HepG2 (cell line): ENCODE results near the gene CLEC20A. TPM values are rescaled to one million over a fixed set of nuclear protein-coding genes. Genes with fewer than 3 reads are reported as not detected.

Experiments used
- AGO2 ChIP-seq: fragments of 200-400 bp; formaldehyde crosslinking; optimal IDR thresholded peaks from 2 replicates; pipeline ENCODE3; 2017; ENCODE audit warnings: mild to moderate bottlenecking, low read depth, low read length, moderate library complexity
- CREM ChIP-seq, 2 experiments: sonication (generic) in 1 of 2; formaldehyde crosslinking in 1 of 2; IDR thresholded peaks; 2 replicates each; pipeline versions ENCODE4 v1.4.0 to v1.6.1; 2016 to 2020; ENCODE audit warnings: antibody characterized with exemption in 1 of 2, mild to moderate bottlenecking in 1 of 2, missing genetic modification reagents in 1 of 2
- EHMT2 ChIP-seq: fragments of 200-600 bp; sonication (generic); IDR thresholded peaks from 2 replicates; pipeline ENCODE4 v1.7.0; 2017; ENCODE audit warnings: antibody characterized with exemption, low read depth, low read length, borderline replicate concordance
- ETV5 ChIP-seq: IDR thresholded peaks from 2 replicates; pipeline ENCODE4 v1.6.1; 2018; ENCODE audit warnings: missing biosample characterization, missing genetic modification reagents, inconsistent platforms, borderline replicate concordance
- HIVEP1 ChIP-seq: sonication (generic); formaldehyde crosslinking; IDR thresholded peaks from 2 replicates; pipeline ENCODE4 v1.4.0; 2020; ENCODE audit warnings: mild to moderate bottlenecking, missing genetic modification reagents
- HNRNPK ChIP-seq: fragments of 200-400 bp; formaldehyde crosslinking; IDR thresholded peaks from 2 replicates; pipeline ENCODE4 v1.6.1; 2018; ENCODE audit warnings: low read length, low read depth, moderate library complexity, mild to moderate bottlenecking; ENCODE audit not compliant: poor library complexity, severe bottlenecking
- KDM2A ChIP-seq: sonication (generic); formaldehyde crosslinking; IDR thresholded peaks from 2 replicates; pipeline ENCODE4 v1.4.0; 2020; ENCODE audit warnings: low read depth, missing genetic modification reagents, borderline replicate concordance
- MTF2 ChIP-seq: sonication (generic); formaldehyde crosslinking; IDR thresholded peaks from 2 replicates; pipeline ENCODE4 v1.5.0; 2020; ENCODE audit warnings: missing genetic modification reagents, borderline replicate concordance
- NR2F2 ChIP-seq: IDR thresholded peaks from 2 replicates; pipeline ENCODE4 v1.6.1; 2012; ENCODE audit warnings: low read depth, inconsistent platforms, borderline replicate concordance
- NR2F6 ChIP-seq, 2 experiments: IDR thresholded peaks; 2 replicates each; pipeline ENCODE4 v1.6.1; 2016; ENCODE audit warnings: antibody characterized with exemption in 1 of 2, mild to moderate bottlenecking in 1 of 2
- RCOR2 ChIP-seq: IDR thresholded peaks from 2 replicates; pipeline ENCODE4 v1.6.1; 2016; ENCODE audit warnings: missing biosample characterization, missing genetic modification reagents
- SALL1 ChIP-seq: sonication (generic); formaldehyde crosslinking; IDR thresholded peaks from 2 replicates; pipeline ENCODE4 v1.8.0; 2022; ENCODE audit warnings: mild to moderate bottlenecking, missing genetic modification reagents
- ZFAT ChIP-seq: sonication (generic); formaldehyde crosslinking; conservative IDR thresholded peaks from 2 replicates; pipeline ENCODE4 v1.8.1; 2023; ENCODE audit warnings: missing genetic modification reagents, inconsistent platforms
- ZNF335 ChIP-seq: sonication (generic); formaldehyde crosslinking; IDR thresholded peaks from 2 replicates; pipeline ENCODE4 v1.4.0; 2020; ENCODE audit warnings: missing genetic modification reagents
- ZNF441 ChIP-seq: sonication (generic); formaldehyde crosslinking; IDR thresholded peaks from 2 replicates; pipeline ENCODE4 v1.7.0; 2021; ENCODE audit warnings: missing genetic modification reagents, borderline replicate concordance
- ZNF546 ChIP-seq: sonication (generic); formaldehyde crosslinking; conservative IDR thresholded peaks from 2 replicates; pipeline ENCODE4 v1.8.1; 2023; ENCODE audit warnings: mild to moderate bottlenecking, missing genetic modification reagents
- ZNF674 ChIP-seq: sonication (generic); formaldehyde crosslinking; IDR thresholded peaks from 2 replicates; pipeline ENCODE4 v1.5.0; 2020; ENCODE audit warnings: low read depth, mild to moderate bottlenecking, missing genetic modification reagents
- ZNF720 ChIP-seq: sonication (generic); formaldehyde crosslinking; IDR thresholded peaks from 2 replicates; pipeline ENCODE4 v1.4.0; 2020; ENCODE audit warnings: missing genetic modification reagents
- ZNF746 ChIP-seq: sonication (generic); formaldehyde crosslinking; IDR thresholded peaks from 2 replicates; pipeline ENCODE4 v1.8.0; 2022; ENCODE audit warnings: mild to moderate bottlenecking, missing genetic modification reagents
- ZNF790 ChIP-seq: sonication (generic); formaldehyde crosslinking; IDR thresholded peaks from 2 replicates; pipeline ENCODE4 v1.8.0; 2022; ENCODE audit warnings: missing genetic modification reagents, mild to moderate bottlenecking, borderline replicate concordance
- ZSCAN9 ChIP-seq: IDR thresholded peaks from 2 replicates; pipeline ENCODE4 v1.6.1; 2016; ENCODE audit warnings: borderline replicate concordance
- polyA plus RNA-seq, 8 experiments: library from polyadenylated mRNA; depleted of rRNA in 3 of 8; stranded (reverse) in 7 of 8; unstranded in 1 of 8; fragments of >200 nt; fragmentation: Illumina TruSeq in 4 of 8; extraction: Trizol in 4 of 8; gene quantifications; 2 replicates each; pipeline versions ENCODE4 v1.2.1 to v1.2.3, GENCODE V29; 2011 to 2016; ENCODE audit warnings: low read depth in 4 of 8, missing spikeins in 1 of 8, mixed read lengths in 1 of 8; ENCODE audit not compliant: insufficient read depth in 1 of 8
- total RNA-seq, 5 experiments: library from RNA; depleted of rRNA; stranded (reverse); fragments of >200 nt; fragmentation: Illumina TruSeq; extraction: Trizol; gene quantifications; 2 replicates each; pipeline ENCODE4 v1.2.3, GENCODE V29; 2016; ENCODE audit warnings: low read depth in 1 of 5
- TF ChIP-seq, protein P1 (sequence below): sonication (generic); formaldehyde crosslinking; IDR thresholded peaks from 2 replicates; pipeline ENCODE4 v1.5.1; 2020; ENCODE audit warnings: missing genetic modification reagents, mild to moderate bottlenecking, borderline replicate concordance
- TF ChIP-seq, protein P2 (sequence below): sonication (generic); formaldehyde crosslinking; IDR thresholded peaks from 2 replicates; pipeline ENCODE4 v1.4.0; 2020; ENCODE audit warnings: mild to moderate bottlenecking, missing genetic modification reagents
- TF ChIP-seq, protein P3 (sequence below): sonication (generic); formaldehyde crosslinking; IDR thresholded peaks from 2 replicates; pipeline ENCODE4 v1.8.1; 2023; ENCODE audit warnings: mild to moderate bottlenecking, missing genetic modification reagents
- TF ChIP-seq, protein P4 (sequence below): sonication (generic); formaldehyde crosslinking; IDR thresholded peaks from 2 replicates; pipeline ENCODE4 v1.4.0; 2020; ENCODE audit warnings: mild to moderate bottlenecking, missing genetic modification reagents

CLEC20A gene
- total and polyA plus RNA-seq, 2 of the 13 experiments (the other 11 are each of a cell fraction or from before 2014, with no cell fraction given), result not detected

DNA sequence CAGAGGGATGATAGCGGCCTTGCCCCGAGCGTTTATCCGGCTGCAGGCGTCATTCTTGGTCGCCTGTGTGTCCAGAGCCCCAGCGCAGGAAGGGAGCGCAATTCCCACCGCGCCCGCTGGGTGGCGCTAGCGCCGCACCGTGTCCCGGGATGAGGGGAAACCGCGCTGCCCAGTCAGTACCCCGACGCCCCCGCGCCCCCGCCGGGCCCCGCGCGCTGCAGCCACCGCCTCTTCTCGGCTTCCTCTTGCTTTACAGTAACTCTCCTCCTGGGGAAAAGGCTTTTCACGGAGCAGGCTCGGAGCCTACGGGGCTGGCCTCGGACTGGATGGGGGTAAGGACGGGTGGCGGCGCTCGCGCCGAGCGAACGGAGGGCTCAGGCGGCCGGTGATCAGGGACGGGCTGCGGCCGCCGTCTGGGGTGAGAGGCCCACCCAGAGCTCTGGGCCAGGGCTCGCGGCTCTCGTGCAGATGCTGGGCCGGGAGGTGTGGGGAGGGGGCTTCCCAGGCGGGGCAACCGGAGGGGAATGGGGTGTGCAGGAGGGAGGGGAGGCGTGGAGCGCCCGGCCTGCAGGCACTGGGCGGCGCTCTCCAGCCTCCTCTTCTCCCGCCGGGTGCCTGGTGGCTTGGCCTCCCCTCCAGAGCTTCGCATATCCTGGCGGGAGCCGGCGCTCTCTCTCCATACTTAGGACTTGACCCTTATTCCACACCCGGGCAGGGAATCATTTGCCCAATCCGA lies 46.0 kb upstream of the CLEC20A start (continued):
- TF ChIP-seq RCOR2 (CRISPR knock-in tag) (no peak), NR2F6 (IDR thresholded peaks at IDR 0.05) (no peak), NR2F6 (CRISPR knock-in tag; IDR thresholded peaks at IDR 0.05) (no peak), EHMT2 (no peak), ETV5 (CRISPR knock-in tag) (no peak), MTF2 (CRISPR knock-in tag) (no peak), ZNF441 (no peak), AGO2 (peak; percentile 38), ZNF674 (CRISPR knock-in tag) (no peak), NR2F2 (0 out of 2 replicates have a peak, but pooled peaks have one; percentile 3), HIVEP1 (no peak), ZSCAN9 (CRISPR knock-in tag) (no peak), SALL1 (0 out of 2 replicates have a peak, but pooled peaks have one; percentile 30), ZNF546 (CRISPR knock-in tag) (no peak; the same call in 1 of the 2 replicates), KDM2A (CRISPR knock-in tag) (peak; percentile 70), ZNF720 (no peak), HNRNPK (peak; percentile 66), ZFAT (no peak), CREM (IDR thresholded peaks at IDR 0.05) (no peak), CREM (CRISPR knock-in tag; IDR thresholded peaks at IDR 0.05) (no peak), ZNF335 (CRISPR knock-in tag) (no peak), ZNF790 (no peak), ZNF746 (CRISPR knock-in tag) (no peak)
- TF ChIP-seq, protein P1, sequence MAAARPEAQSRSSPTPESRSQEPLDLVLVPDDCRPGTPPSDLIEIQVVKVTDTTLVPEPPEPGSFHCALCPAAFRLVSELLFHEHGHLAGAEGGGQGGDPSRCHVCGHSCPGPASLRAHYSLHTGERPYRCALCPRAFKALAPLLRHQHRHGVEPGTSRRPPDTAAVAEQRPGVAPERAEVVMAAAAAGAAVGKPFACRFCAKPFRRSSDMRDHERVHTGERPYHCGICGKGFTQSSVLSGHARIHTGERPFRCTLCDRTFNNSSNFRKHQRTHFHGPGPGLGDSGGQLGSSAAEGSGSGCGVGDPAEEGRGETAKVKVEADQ, result 0 out of 2 replicates have a peak, but pooled peaks have one; percentile 17
- TF ChIP-seq, protein P2, sequence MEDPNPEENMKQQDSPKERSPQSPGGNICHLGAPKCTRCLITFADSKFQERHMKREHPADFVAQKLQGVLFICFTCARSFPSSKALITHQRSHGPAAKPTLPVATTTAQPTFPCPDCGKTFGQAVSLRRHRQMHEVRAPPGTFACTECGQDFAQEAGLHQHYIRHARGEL (CRISPR knock-in tag), result no peak
- TF ChIP-seq, protein P3, sequence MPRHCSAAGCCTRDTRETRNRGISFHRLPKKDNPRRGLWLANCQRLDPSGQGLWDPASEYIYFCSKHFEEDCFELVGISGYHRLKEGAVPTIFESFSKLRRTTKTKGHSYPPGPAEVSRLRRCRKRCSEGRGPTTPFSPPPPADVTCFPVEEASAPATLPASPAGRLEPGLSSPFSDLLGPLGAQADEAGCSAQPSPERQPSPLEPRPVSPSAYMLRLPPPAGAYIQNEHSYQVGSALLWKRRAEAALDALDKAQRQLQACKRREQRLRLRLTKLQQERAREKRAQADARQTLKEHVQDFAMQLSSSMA (CRISPR knock-in tag), result no peak
- TF ChIP-seq, protein P4, sequence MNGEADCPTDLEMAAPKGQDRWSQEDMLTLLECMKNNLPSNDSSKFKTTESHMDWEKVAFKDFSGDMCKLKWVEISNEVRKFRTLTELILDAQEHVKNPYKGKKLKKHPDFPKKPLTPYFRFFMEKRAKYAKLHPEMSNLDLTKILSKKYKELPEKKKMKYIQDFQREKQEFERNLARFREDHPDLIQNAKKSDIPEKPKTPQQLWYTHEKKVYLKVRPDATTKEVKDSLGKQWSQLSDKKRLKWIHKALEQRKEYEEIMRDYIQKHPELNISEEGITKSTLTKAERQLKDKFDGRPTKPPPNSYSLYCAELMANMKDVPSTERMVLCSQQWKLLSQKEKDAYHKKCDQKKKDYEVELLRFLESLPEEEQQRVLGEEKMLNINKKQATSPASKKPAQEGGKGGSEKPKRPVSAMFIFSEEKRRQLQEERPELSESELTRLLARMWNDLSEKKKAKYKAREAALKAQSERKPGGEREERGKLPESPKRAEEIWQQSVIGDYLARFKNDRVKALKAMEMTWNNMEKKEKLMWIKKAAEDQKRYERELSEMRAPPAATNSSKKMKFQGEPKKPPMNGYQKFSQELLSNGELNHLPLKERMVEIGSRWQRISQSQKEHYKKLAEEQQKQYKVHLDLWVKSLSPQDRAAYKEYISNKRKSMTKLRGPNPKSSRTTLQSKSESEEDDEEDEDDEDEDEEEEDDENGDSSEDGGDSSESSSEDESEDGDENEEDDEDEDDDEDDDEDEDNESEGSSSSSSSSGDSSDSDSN (CRISPR knock-in tag), result peak; percentile 79
